ENCODE measurements around the gene SRSF4.
"Not testable (repeated sequence)": the region's sequence is repeated elsewhere in the genome, so short reads cannot be mapped to it uniquely, and the experiment has no call there.

Gene SRSF4

GRCh38 chr1:29124366-29125236, 57.1 kb downstream of the SRSF4 start:
- DNase-seq (ENCODE audit: low read depth): peak; percentile 31

DNA sequence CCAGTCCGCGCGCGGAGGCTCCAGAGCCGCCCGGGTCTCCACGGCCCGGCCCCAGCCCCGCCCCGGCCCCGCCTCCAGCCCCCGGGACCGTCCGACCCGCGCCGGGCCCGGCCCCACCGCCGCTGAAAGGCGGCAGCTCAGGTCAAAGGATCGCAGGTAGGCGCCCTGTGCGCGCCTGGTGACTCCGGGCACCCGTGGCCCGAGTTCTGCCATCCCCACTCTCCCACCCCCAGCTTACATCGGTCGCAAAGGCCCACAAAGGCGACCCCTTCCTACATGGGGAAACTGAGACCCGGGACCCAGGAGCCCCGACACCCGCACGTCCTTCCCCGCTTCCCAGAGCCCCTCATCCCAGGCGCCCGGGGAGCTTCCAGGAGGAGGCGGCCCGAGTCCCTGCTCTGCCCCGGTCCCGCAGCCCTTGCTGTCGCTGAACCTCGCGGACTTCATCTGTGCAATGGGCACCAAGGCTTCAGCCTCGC, 57.8 kb downstream of the SRSF4 start, which contains the start of gene TMEM200B:
TSS of gene TMEM200B (minus strand) at position 17 of the 479 bp plus-strand sequence. CDS start 2,075 bp downstream, outside the sequence.
- no peak for DNase-seq (ENCODE audit: low read depth)

DNA sequence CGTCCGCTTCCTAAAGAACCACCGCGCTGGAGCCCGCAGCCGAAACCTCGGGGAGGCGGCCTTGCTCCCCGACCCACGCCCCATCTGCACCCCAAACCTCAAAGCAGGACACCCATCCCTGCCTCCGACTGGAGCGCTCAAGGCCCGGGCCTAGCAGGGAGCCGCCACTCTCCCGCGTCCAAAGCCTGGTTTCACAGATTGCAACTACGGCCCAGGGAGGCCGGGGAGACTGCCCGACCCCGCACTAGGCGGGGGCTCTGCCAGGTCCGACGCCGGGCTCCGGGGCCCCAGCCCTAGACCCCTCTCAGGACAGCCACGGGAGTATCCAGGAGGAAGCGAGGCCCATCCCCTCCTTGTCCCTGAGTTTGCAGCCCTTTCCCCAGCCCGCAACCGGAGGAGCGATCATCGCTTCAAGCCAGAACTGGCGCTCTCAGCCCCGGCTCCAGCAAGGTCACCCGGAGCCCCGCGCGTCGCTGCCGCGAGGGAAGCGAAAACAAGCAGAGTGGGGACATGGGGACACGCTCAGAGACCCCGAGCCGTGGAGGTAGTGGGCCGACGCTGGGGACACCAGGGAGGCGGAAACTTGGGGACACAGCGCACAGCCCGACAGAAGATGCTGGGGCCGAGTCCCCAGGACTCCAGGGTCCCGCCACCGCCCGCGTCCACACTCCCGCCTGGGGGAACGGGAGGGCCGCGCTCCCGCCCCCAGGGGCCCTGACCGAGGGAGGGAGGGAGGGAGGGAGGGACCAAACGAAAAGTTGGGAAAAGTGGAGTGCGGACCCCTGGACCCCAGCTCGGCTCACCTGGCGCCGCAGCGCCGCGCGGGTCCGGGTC, 58.4 kb downstream of the SRSF4 start:
- DNase-seq (ENCODE audit: low read depth): no peak

DNA sequence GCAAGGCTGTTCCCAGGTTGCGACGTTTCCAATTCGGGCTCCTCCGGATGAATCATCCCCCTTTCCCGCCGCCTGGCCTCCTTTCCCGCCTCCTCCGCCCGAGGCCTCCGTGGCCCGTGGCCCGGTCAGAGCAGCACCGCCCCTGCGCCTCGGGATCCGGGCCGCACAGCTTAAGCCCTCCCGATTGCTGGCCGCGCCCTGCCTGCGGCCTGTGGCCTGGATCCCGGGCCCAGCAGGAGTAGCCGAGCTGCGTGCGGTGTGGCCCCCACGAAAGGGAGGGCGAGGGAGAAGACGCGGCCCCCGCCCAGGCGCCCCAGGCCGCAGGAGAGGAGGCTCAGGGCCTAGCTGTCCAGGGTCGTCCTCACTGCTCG, 59.0 kb downstream of the SRSF4 start:
- no peak for DNase-seq (ENCODE audit: low read depth)

DNA sequence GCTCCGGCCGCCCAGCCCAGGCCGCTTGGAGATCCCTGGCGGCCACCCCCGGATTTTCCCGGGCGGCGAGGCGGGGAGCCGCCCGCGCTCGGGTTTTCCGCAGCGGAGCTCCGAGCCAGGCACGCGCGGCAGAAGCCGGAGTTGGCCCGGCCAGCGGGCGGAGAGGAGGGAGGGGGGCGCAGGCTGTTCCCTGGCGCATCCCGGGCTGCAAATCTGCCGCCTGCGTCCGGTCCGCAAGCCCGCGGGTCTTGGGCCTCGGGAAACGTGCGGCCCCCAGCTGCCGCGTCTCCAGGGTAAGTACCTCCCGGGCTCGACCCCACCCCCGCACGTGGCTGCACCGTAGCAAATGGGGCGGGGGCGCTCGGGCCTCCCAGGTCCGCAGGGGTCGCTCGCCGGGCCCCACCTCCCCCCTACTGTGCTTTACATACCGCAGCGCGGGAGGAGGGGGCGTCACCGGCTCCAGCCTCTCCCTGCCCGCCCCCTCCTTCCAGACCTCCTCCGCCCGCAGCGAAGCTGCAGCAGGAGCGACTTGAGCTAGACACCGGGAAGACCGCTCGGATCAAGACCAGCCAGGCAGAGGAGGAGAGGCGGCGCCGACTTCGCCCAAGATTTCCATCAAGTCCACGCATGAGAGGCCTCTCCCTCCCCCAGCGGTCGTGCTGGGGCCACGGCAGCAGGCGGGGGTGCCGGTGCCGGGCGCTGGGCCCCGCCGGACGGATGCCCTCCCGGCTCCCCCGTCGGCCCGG, 59.6 kb downstream of the SRSF4 start:
- DNase-seq (ENCODE audit: low read depth): no peak

- DNase-seq (ENCODE audit: low read depth): no peak
These were observed 60.2 kb downstream of the SRSF4 start for GRCh38 chr1:29121516-29121935.

GRCh38 chr1:29120947-29121485, 60.7 kb downstream of the SRSF4 start:
- DNase-seq (ENCODE audit: low read depth): peak; percentile 53

GRCh38 chr1:29120367-29120766, 61.3 kb downstream of the SRSF4 start:
- DNase-seq (ENCODE audit: low read depth): no peak

GRCh38 chr1:29119121-29119929, 62.4 kb downstream of the SRSF4 start:
- no peak for DNase-seq (ENCODE audit: low read depth)

DNA sequence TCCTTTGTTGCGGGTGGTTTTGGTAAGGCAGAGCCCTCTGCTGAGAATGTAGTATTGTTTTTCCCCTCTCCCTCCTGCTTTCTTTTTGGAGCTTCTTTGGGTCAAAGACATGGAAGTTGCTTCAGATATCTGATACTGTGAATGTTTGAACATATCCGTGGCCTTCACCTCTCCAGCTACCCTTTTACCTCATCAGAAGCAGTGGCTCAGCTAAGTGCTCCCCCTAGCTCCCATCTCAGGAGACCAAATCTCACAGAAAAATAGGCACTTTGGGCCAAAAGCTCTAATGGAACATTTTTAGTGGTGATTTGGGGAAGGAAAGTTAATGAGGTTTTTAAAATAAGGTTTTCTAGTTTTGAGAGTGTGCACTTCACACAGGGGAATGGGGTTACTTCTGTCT, 64.3 kb downstream of the SRSF4 start:
- no peak for DNase-seq (ENCODE audit: low read depth)

GRCh38 chr1:29114654-29115053, 67.0 kb downstream of the SRSF4 start:
- DNase-seq (ENCODE audit: low read depth): no peak

GRCh38 chr1:29113413-29114117, 68.1 kb downstream of the SRSF4 start:
- DNase-seq (ENCODE audit: low read depth): no peak

DNA sequence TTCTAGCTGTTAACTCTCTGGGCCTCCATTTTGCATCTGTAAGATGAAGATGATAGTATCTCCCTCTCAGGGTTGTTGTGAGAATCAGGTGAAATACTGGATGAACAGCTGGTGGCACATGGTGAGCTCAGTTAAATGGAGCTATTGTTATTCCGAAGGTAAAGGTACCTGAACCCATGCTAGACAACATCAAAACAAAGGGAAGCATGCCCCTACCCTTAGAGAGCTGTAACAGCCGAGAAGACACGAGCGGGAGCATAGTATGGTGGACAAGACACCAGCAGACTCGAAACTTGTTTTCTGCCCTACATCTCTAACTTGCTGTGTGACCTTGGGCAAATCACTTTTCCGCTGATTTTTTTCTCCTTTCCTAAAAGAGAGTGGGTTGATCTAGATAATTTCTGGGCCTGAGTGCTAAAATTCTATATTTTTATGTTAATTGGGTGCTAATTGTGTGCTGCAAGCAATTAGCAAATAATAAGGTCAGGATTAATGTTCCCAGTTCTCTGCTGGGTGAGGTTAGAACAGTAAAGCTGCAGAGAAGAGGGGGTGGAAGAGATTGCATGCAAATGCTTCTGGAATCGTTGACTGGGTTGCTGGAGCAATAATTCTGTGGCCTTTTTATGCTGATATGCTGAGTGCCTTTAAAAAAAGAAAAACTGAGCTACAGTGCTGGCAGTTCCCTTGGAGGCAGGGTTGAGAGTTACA, 68.8 kb downstream of the SRSF4 start:
- DNase-seq (ENCODE audit: low read depth): no peak

- not testable (repeated sequence) for DNase-seq (ENCODE audit: low read depth)
These were observed 73.7 kb downstream of the SRSF4 start for GRCh38 chr1:29108041-29108440.

- no peak for DNase-seq (ENCODE audit: low read depth)
These were observed 75.9 kb downstream of the SRSF4 start for GRCh38 chr1:29105822-29106221.

DNA sequence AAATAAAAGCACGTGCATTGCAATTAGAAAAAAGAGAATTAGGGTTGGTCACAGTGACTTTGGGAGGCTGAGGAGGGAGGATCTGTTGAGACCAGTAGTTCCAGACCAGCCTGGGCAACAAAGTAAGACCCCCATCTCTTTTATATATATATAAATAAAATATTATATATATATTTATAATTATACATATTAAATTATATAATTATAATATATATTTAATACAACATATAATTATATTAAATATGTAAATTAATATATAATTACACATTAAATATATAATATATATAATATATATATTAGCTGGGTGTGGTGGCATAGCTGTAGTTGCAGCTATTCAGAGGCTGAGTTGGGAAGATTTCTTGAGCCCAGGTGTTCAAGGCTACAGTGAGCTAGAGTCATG, 81.2 kb downstream of the SRSF4 start:
- no peak for DNase-seq (ENCODE audit: low read depth)

- DNase-seq (ENCODE audit: low read depth): no peak
These were observed 82.4 kb downstream of the SRSF4 start for GRCh38 chr1:29099286-29099685.

Measured in activated gamma-delta T cell treated with anti-CD3 and anti-CD28 coated beads, Interleukin-2, amount 50 U/mL, for 16 hours (primary cell).